ENCODE results near the gene NEFH.

GRCh38 chr22:29528144-29528543 is 48.1 kb downstream of the NEFH start:
- TF ChIP-seq CTCF (IDR thresholded peaks at IDR 0.05), result no peak
- TF ChIP-seq POLR2A (IDR thresholded peaks at IDR 0.05), result no peak
